Measurements from ENCODE around the gene NSF.
"Not testable (repeated sequence)": the region's sequence is repeated elsewhere in the genome, so short reads cannot be mapped to it uniquely, and the experiment has no call there.

DNA sequence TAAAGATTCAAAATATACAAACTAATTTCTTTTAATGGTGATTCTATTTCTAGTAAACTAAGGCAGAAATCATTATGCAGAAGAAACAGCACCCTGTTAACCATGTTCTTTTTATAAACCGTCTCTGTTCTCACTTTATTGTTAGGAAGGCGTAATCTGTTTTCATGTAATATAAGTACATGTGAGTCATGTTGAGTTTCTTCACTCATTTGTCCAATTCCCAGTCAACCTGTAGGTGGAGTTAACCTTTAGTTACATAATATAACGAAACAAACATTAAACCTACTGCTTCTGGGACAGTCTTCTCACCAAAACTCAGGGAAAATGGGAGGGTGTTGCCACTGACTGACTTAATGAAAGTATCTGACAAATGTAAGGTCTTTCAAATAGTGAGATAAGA is 101.7 kb downstream of the NSF start:
- TF ChIP-seq, protein P1, sequence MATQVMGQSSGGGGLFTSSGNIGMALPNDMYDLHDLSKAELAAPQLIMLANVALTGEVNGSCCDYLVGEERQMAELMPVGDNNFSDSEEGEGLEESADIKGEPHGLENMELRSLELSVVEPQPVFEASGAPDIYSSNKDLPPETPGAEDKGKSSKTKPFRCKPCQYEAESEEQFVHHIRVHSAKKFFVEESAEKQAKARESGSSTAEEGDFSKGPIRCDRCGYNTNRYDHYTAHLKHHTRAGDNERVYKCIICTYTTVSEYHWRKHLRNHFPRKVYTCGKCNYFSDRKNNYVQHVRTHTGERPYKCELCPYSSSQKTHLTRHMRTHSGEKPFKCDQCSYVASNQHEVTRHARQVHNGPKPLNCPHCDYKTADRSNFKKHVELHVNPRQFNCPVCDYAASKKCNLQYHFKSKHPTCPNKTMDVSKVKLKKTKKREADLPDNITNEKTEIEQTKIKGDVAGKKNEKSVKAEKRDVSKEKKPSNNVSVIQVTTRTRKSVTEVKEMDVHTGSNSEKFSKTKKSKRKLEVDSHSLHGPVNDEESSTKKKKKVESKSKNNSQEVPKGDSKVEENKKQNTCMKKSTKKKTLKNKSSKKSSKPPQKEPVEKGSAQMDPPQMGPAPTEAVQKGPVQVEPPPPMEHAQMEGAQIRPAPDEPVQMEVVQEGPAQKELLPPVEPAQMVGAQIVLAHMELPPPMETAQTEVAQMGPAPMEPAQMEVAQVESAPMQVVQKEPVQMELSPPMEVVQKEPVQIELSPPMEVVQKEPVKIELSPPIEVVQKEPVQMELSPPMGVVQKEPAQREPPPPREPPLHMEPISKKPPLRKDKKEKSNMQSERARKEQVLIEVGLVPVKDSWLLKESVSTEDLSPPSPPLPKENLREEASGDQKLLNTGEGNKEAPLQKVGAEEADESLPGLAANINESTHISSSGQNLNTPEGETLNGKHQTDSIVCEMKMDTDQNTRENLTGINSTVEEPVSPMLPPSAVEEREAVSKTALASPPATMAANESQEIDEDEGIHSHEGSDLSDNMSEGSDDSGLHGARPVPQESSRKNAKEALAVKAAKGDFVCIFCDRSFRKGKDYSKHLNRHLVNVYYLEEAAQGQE (IDR thresholded peaks at IDR 0.05; ENCODE audit: insufficient read depth in 1 of 2, low read depth in 2 of 2, low read length in 1 of 2), result not testable (repeated sequence)
- TF ChIP-seq, protein P2, sequence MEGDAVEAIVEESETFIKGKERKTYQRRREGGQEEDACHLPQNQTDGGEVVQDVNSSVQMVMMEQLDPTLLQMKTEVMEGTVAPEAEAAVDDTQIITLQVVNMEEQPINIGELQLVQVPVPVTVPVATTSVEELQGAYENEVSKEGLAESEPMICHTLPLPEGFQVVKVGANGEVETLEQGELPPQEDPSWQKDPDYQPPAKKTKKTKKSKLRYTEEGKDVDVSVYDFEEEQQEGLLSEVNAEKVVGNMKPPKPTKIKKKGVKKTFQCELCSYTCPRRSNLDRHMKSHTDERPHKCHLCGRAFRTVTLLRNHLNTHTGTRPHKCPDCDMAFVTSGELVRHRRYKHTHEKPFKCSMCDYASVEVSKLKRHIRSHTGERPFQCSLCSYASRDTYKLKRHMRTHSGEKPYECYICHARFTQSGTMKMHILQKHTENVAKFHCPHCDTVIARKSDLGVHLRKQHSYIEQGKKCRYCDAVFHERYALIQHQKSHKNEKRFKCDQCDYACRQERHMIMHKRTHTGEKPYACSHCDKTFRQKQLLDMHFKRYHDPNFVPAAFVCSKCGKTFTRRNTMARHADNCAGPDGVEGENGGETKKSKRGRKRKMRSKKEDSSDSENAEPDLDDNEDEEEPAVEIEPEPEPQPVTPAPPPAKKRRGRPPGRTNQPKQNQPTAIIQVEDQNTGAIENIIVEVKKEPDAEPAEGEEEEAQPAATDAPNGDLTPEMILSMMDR (IDR thresholded peaks at IDR 0.05), result not testable (repeated sequence)
- TF ChIP-seq POLR2AphosphoS5 (IDR thresholded peaks at IDR 0.05; ENCODE audit: low read depth, low read length), result not testable (repeated sequence)

All from Panc1 (cell line).